ENCODE data around the gene GP9.

Gene GP9

GRCh38 chr3:129060276-129061022 lies at the start of gene GP9:
GP9 (plus strand) TSS chr3:129060779; CDS start chr3:129061740, 961 bp downstream.
- DNase-seq (ENCODE audit: low read depth), result no peak

- no peak for DNase-seq (ENCODE audit: low read depth)
These were observed 47.1 kb upstream of the GP9 start for GRCh38 chr3:129013491-129013891.

- DNase-seq (ENCODE audit: low read depth), result no peak
These were observed 46.4 kb upstream of the GP9 start for GRCh38 chr3:129014148-129014547.

- DNase-seq (ENCODE audit: low read depth), result no peak
These were observed 45.7 kb upstream of the GP9 start for GRCh38 chr3:129014793-129015345.

- no peak for DNase-seq (ENCODE audit: low read depth)
These were observed 45.0 kb upstream of the GP9 start for GRCh38 chr3:129015388-129016105.

- no peak for DNase-seq (ENCODE audit: low read depth)
These were observed 44.2 kb upstream of the GP9 start for GRCh38 chr3:129016356-129016719.

GRCh38 chr3:129016720-129017483 lies 43.7 kb upstream of the GP9 start:
- no peak for DNase-seq (ENCODE audit: low read depth)

GRCh38 chr3:129017484-129017899 lies 43.1 kb upstream of the GP9 start:
- DNase-seq (ENCODE audit: low read depth), result no peak

- no peak for DNase-seq (ENCODE audit: low read depth)
These were observed 42.3 kb upstream of the GP9 start for GRCh38 chr3:129018271-129018670.

GRCh38 chr3:129018751-129019150 lies 41.8 kb upstream of the GP9 start:
- no peak for DNase-seq (ENCODE audit: low read depth)

- DNase-seq (ENCODE audit: low read depth), result no peak
These were observed 41.3 kb upstream of the GP9 start for GRCh38 chr3:129019266-129019665.

- DNase-seq (ENCODE audit: low read depth), result no peak
These were observed 39.9 kb upstream of the GP9 start for GRCh38 chr3:129020691-129021090.

- DNase-seq (ENCODE audit: low read depth), result peak; percentile 8
These were observed 39.4 kb upstream of the GP9 start for GRCh38 chr3:129021140-129021551.

- peak; percentile 18 for DNase-seq (ENCODE audit: low read depth)
These were observed 38.2 kb upstream of the GP9 start for GRCh38 chr3:129022114-129023007.

- no peak for DNase-seq (ENCODE audit: low read depth)
These were observed 37.6 kb upstream of the GP9 start for GRCh38 chr3:129023008-129023358.

GRCh38 chr3:129023909-129024308 lies 36.7 kb upstream of the GP9 start:
- DNase-seq (ENCODE audit: low read depth), result no peak

- DNase-seq (ENCODE audit: low read depth), result no peak
These were observed 35.5 kb upstream of the GP9 start for GRCh38 chr3:129025108-129025507.

- DNase-seq (ENCODE audit: low read depth), result no peak
These were observed 34.7 kb upstream of the GP9 start for GRCh38 chr3:129025691-129026435.

- peak; percentile 47 for DNase-seq (ENCODE audit: low read depth)
These were observed 33.6 kb upstream of the GP9 start for GRCh38 chr3:129026728-129027543.

- no peak for DNase-seq (ENCODE audit: low read depth)
These were observed 33.1 kb upstream of the GP9 start for GRCh38 chr3:129027544-129027880.

Data from fibroblast of gingiva (primary cell).